HUES6 (cell line): ENCODE measurements around the gene MAP6D1.

Experiments
- H3K27ac ChIP-seq: 2 replicates; pipeline ENCODE4 v1.7.0; 2013; ENCODE audit warnings: low read depth, mild to moderate bottlenecking, low read length, inconsistent platforms
- H3K27me3 ChIP-seq: 2 replicates; pipeline ENCODE4 v1.6.1; 2013; ENCODE audit warnings: low read length; ENCODE audit not compliant: control insufficient read depth, insufficient read depth
- H3K36me3 ChIP-seq: 2 replicates; pipeline ENCODE4 v1.6.1; 2013; ENCODE audit warnings: low read length; ENCODE audit not compliant: control insufficient read depth, insufficient read depth
- H3K4me1 ChIP-seq: 2 replicates; pipeline ENCODE4 v1.6.1; 2013; ENCODE audit warnings: low read length; ENCODE audit not compliant: control insufficient read depth, insufficient read depth
- H3K4me3 ChIP-seq: 2 replicates; pipeline ENCODE4 v1.5.1; 2013; ENCODE audit warnings: low read depth, low read length
- H3K9ac ChIP-seq: one replicate; pipeline ENCODE4 v1.6.1; 2013; ENCODE audit warnings: mild to moderate bottlenecking, low read length
- H3K9me3 ChIP-seq: 2 replicates; pipeline ENCODE4 v1.6.1; 2013; ENCODE audit warnings: low read depth, low read length; ENCODE audit not compliant: control insufficient read depth, insufficient read depth

Gene MAP6D1

DNA sequence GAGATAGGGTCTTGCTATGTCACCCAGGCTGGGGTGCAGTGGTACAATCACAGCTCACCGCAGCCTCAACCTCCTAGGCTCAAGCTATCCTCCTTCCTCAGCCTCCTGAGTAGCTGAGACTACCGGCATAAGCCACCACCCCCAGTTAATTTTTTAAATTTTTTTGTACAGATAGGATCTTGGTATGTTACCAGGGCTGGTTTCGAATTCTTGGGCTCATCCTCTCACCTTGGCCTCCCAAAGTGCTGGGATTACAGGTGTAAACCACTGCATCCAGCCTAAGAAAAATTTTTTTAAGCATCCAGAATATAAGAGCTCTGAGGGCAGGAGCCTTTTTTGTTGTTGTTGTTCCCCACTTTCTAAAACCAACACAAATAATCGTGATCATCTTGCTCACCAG lies 14.4 kb upstream of the MAP6D1 start:
- Histone ChIP-seq H3K27ac (no peak overlapping the region), H3K36me3 (peaks cover 67% of the 10 kb centered on the region), H3K27me3 (no peaks in the 10 kb centered on the region), H3K4me1 (no peaks in the 10 kb centered on the region), H3K9me3 (no peaks in the 10 kb centered on the region), H3K4me3 (no peak overlapping the region), H3K9ac (no peak overlapping the region)

DNA sequence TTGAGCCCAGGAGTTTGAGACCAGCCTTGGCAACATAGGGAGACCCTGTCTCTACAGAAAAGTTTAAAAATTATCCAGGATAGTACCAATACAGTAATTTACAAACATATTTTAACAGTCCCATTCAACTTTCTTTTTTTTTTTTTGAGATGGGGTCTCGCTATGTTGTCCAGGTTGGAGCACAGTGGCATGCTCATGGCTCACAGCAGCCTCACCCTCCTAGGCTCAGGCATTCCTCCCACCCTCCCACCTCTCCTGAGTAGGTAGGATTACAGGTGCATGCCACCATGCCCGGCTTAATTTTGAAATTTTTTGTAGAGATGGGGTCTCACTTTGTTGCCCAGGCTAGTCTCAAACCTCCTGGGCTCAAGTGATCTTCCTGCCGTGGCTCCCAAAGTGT lies 12.5 kb upstream of the MAP6D1 start:
- no peak overlapping the region for H3K9ac ChIP-seq
- H3K4me1 ChIP-seq, result no peaks in the 10 kb centered on the region
- no peaks in the 10 kb centered on the region for H3K9me3 ChIP-seq
- peaks cover 68% of the 10 kb centered on the region for H3K36me3 ChIP-seq
- H3K27me3 ChIP-seq, result no peaks in the 10 kb centered on the region
- H3K27ac ChIP-seq, result no peak overlapping the region
- H3K4me3 ChIP-seq, result no peak overlapping the region

DNA sequence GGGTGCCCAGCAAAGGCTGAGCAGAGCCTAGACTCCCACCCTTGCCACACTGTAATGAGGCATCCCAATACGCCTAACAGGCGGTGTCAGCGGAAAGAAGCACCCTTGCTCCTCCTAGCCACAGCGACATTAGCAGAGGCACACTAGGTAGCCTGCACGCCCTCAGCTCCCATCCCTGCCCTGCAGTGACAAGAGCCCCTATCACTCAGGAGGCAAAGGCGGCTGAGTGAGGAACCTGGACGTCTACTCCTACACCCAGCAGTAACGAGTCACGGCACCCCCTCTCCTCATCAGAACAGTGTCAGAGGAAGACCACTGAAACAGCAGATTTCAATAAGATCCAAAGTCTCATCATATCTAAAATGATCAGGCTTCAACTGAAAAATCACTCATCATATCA lies 12.0 kb upstream of the MAP6D1 start:
- peaks cover 70% of the 10 kb centered on the region for H3K36me3 ChIP-seq

DNA sequence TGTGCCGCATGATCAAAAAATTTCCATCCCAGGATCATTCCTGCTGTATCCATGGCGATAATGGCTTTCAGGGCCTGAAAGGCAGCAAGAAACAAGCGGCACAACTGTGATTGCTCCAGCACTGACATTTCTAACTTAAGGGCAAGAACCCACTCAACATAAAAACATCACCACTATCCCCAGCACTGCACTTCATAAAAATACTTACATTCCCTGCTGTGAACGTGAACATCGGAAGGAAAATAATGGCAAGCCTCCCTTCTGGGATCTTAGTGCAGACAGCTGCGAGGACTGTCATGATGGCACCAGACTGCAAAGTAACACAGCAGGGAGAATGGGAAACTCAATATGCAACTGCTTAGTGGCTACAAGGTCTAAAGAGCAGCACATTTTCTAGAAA lies 8.1 kb upstream of the MAP6D1 start:
- peaks cover 55% of the 10 kb centered on the region for H3K36me3 ChIP-seq
- no peak overlapping the region for H3K4me3 ChIP-seq
- H3K9ac ChIP-seq, result no peak overlapping the region
- H3K27me3 ChIP-seq, result no peaks in the 10 kb centered on the region
- H3K9me3 ChIP-seq, result no peaks in the 10 kb centered on the region
- H3K27ac ChIP-seq, result no peak overlapping the region
- H3K4me1 ChIP-seq, result no peaks in the 10 kb centered on the region

More for the DNA sequence above, 12.0 kb upstream of the MAP6D1 start:
- Histone ChIP-seq H3K27me3 (no peaks in the 10 kb centered on the region), H3K9ac (no peak overlapping the region), H3K27ac (no peak overlapping the region), H3K4me1 (no peaks in the 10 kb centered on the region), H3K9me3 (no peaks in the 10 kb centered on the region), H3K4me3 (no peak overlapping the region)

DNA sequence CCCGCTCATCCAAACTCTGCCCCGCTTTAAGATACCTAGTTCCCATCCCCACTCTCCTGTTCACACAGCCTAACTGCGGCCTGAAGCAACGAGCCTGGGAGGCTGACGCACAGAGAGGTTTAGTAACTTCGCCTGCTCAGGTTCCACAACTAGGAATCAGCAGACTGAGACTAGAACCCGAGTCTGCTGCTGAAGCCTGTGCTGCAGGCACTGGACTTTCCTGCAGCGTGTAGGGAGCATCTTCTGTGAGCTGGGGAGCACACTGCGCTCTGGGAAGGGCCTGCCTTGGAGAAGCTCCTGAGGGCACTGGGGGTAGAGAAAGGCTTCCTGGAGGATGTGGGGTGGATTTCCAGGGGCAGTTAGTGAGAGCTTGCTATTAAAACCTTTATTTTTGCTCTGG lies 4.8 kb upstream of the MAP6D1 start:
- Histone ChIP-seq H3K9me3 (no peaks in the 10 kb centered on the region), H3K27me3 (no peaks in the 10 kb centered on the region)

DNA sequence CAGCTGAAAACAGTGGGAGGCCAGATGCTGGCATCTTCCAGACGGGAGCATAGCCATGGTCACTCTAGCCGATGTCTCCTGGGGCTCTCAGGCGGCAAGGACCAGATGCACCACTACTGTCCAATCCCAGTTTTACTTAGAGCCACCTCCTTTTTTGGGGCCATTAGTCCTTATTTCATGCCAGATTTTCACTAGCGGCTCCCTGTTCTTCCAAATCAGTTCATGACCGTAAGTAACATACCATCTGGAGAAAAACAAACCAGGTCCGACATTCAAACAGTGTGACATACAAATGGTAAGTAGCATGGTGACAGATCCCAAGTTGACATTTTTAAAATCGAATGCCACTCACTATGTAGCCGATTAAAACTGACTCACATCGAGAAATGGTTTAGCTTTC lies 4.1 kb upstream of the MAP6D1 start:
- peaks cover 50% of the 10 kb centered on the region for H3K36me3 ChIP-seq
- H3K4me1 ChIP-seq, result no peaks in the 10 kb centered on the region
- no peak overlapping the region for H3K4me3 ChIP-seq
- H3K9ac ChIP-seq, result no peak overlapping the region
- no peak overlapping the region for H3K27ac ChIP-seq
- H3K27me3 ChIP-seq, result peaks cover 2% of the 10 kb centered on the region; the same call in 1 of the 2 replicates
- no peaks in the 10 kb centered on the region for H3K9me3 ChIP-seq

More for the DNA sequence above, 4.8 kb upstream of the MAP6D1 start:
- Histone ChIP-seq H3K4me3 (no peak overlapping the region), H3K27ac (no peak overlapping the region), H3K4me1 (no peaks in the 10 kb centered on the region), H3K9ac (no peak overlapping the region), H3K36me3 (peaks cover 52% of the 10 kb centered on the region)

DNA sequence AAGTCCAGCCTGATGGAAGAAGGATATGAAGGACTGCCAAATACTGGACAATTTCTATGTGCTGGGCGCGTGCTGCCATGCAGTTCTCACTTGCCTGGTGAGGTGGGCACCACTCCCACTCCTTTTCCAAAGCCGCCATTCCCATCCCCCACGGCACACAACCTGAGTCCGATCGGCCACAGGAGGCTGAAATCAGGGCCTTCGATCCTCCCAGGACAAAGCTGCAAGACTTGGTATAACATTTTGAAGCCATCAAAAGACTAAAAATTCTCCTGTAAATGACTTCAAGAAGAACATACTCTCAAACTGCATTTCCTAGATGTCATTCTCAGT lies 3.1 kb upstream of the MAP6D1 start:
- no peak overlapping the region for H3K4me3 ChIP-seq
- H3K27ac ChIP-seq, result no peak overlapping the region
- peaks cover 12% of the 10 kb centered on the region for H3K27me3 ChIP-seq
- H3K36me3 ChIP-seq, result peaks cover 40% of the 10 kb centered on the region
- H3K9ac ChIP-seq, result no peak overlapping the region
- no peaks in the 10 kb centered on the region for H3K4me1 ChIP-seq
- H3K9me3 ChIP-seq, result no peaks in the 10 kb centered on the region

DNA sequence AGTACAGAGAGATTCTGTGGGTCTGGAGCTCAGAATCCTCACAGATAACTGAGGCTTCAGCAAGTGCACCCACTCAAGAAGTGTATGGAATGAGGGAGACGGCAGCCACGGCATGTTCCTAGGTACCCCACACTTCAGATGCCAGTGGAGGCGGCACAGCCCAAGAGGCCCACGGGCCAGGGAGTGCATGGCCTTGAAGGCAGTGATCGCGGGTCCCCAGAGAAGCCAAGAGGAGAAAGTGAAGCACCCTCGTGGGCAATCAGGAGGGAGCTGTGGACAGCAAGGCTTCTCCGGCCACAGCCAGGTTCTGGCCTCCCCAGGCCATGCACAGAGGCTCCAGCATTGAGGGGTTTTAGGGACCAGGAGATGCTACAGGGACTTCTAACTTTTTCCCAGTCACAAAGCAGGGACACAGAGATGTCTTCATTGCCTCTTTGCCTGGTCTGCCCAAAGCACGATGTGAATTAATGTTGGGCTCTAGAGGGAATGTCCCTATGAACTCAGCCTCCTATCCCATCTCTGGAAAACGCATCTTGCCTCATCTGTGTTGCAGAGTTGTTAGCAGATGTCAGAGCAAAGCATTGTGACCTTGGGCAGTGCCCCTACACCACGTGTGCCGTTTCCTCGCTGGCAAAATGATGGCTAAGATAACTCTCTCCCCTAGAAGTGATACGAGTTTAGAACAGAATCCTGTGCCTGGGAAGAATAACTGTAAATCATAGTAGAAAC lies 2.6 kb upstream of the MAP6D1 start:
- Histone ChIP-seq H3K27me3 (peaks cover 12% of the 10 kb centered on the region), H3K36me3 (peaks cover 35% of the 10 kb centered on the region), H3K4me3 (no peak overlapping the region), H3K27ac (no peak overlapping the region), H3K9me3 (no peaks in the 10 kb centered on the region), H3K4me1 (no peaks in the 10 kb centered on the region), H3K9ac (no peak overlapping the region)

DNA sequence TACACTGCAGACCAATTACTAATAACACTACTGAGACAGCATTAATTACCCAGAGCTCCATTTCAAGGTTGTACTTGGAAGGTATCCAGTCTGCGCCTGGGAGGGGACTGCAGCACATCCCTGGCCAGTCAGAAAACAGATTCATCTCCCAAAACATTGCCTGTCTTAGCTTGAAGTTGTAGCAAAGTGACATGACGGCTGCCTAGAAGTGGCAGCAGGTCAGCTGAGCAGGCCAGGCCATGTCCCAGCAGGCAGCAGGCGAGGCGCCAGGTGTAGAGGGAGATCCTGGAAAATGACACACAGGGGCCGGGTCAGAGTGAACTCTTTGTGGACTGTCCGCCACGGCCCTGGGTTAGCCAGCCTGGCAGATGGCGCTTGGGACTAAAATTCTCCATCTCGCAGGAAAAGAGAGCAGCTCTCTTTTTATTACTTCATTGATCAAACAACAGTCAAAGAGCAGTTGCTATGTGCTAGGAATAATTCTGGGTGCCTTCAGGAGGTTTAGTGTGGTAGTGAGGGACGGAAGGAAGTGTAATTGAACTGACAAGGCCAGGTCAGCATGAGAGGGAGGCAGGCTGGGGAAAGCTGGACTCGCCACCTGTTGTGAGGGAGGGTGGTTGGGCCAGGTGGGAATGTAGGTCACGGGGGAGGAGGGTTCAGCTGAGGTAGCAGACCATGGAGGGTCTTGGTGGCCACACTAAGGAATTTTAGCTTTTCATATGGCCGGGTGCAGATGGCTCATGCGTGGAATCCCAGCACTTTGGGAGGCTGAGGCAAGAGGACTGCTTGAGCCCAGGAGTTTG lies 1.3 kb upstream of the MAP6D1 start:
- peaks cover 29% of the 10 kb centered on the region for H3K36me3 ChIP-seq
- H3K9ac ChIP-seq, result no peak overlapping the region
- peaks cover 12% of the 10 kb centered on the region for H3K27me3 ChIP-seq
- H3K4me1 ChIP-seq, result 0 out of 2 replicates have a peak, but pooled peaks cover 6% of the 10 kb centered on the region
- no peak overlapping the region for H3K27ac ChIP-seq
- H3K9me3 ChIP-seq, result no peaks in the 10 kb centered on the region
- no peak overlapping the region; the same call in 1 of the 2 replicates for H3K4me3 ChIP-seq

DNA sequence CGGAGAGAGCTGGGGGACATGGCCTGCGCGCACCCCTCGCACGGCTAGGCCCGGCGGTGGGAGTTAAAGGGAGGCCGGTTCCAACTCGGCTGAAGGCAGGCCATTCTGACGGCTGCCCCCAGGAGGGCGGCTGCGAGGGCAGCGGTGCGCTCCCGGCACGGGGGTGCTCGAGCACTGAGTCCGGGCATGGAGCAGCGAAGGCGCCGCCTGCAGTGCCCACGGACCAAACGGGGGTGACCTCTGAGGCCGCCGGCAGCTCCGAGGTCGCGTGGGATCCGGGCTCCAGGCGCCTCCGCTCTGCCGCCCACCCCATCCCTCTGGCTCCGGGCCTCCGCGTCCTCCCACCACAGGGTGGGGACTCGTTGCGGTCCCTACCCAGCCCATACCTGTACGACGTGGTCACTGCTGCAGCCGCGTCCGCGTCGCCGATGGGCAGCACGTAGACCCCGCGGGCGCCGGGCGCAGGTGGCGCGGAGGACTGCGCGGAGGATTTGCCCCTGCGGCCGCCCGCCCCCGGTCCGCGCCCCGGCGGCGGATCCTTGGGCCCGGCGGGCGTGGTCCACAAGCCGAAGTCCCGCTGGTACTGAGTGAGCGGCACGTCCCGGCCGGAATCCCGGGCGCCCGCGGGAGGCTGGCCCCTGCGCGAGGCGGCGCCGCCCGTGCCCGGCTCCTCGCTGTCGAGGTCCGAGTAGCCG lies 469 bp downstream of the MAP6D1 start:
- Histone ChIP-seq H3K4me1 (0 out of 2 replicates have a peak, but pooled peaks cover 6% of the 10 kb centered on the region), H3K36me3 (peaks cover 19% of the 10 kb centered on the region), H3K27me3 (peaks cover 12% of the 10 kb centered on the region), H3K27ac (no peak overlapping the region), H3K9ac (peak overlapping the region; percentile 61), H3K4me3 (peak overlapping the region; percentile 88), H3K9me3 (no peaks in the 10 kb centered on the region)

DNA sequence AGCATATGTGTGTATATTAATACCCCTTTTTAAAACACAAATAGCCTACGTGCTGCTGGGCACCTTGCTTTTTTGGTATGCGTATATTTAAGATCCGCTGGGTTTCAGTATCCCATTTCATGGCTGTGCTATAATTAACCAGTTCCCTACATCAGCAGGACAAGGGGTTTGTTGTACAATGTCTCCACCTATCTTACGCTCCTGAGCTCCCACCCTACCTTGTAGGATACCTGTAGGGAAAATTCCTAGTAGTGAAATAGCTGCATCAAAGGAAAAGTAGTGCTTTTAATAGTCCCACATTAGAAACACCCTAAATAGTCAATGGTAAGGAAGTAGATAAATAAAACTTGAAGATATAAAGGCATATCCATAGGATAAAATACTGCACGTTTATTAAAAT lies 1.4 kb downstream of the MAP6D1 start:
- H3K27ac ChIP-seq, result no peak overlapping the region
- peaks cover 10% of the 10 kb centered on the region; the same call in 1 of the 2 replicates for H3K36me3 ChIP-seq
- H3K9me3 ChIP-seq, result no peaks in the 10 kb centered on the region
- 0 out of 2 replicates have a peak, but pooled peaks cover 6% of the 10 kb centered on the region for H3K4me1 ChIP-seq
- H3K4me3 ChIP-seq, result peak overlapping the region; percentile 88
- no peak overlapping the region for H3K9ac ChIP-seq
- peaks cover 12% of the 10 kb centered on the region for H3K27me3 ChIP-seq
